Measurements from ENCODE around the gene XCL2.

- TF ChIP-seq CTCF (IDR thresholded peaks at IDR 0.05 in 2 of 3, conservative IDR thresholded peaks at IDR 0.05 in 1 of 3; ENCODE audit: borderline replicate concordance in 1 of 3, insufficient read depth in 1 of 3, low read depth in 2 of 3, low read length in 2 of 3) (no peak), TCF7L2 (IDR thresholded peaks at IDR 0.05; ENCODE audit: borderline replicate concordance, extremely low read depth, insufficient read depth, insufficient read length) (no peak), EZH2phosphoT487 (IDR thresholded peaks at IDR 0.05; ENCODE audit: borderline replicate concordance) (no peak), POLR2AphosphoS5 (IDR thresholded peaks at IDR 0.05; ENCODE audit: low read depth, low read length) (no peak)
Observed at GRCh38 chr1:168535536-168535935, 8.3 kb downstream of the XCL2 start.

All from HCT116 (cell line).